IMR-90 (cell line): Measurements from ENCODE around the gene GLRA2. TPM values are rescaled to one million over a fixed set of nuclear protein-coding genes. Genes with fewer than 3 reads are reported as not detected.

Source experiments
- ATAC-seq: fragments of 200-7000 bp; cut with Tn5 transposase; 2 replicates; pipeline ENCODE4 v1.9.1; 2020; ENCODE audit warnings: low read depth, mild to moderate bottlenecking, moderate library complexity
- BruUV-seq: library from RNA; stranded (reverse); fragments of 400-500 nt; replicated peaks from 2 replicates; lab custom pipeline; 2021; lab: Mats Ljungman, UMichigan
- CTCF ChIA-PET: fragments of 300-600 bp; formaldehyde crosslinking; extraction: SDS; loops from one replicate; lab custom pipeline; 2021; ENCODE audit warnings: antibody characterized with exemption; lab: Yijun Ruan, JAX
- POLR2A ChIA-PET: fragments of 300-600 bp; sonication (Branson Sonifier 250); formaldehyde crosslinking; loops from one replicate; lab custom pipeline; 2022; ENCODE audit warnings: antibody characterized with exemption; ENCODE audit not compliant: unreplicated experiment; lab: Charles Lee
- DNase-seq: peaks from one replicate; pipeline ENCODE4 v3.0.0; 2013
- H2AFZ ChIP-seq: replicated peaks from 2 replicates; pipeline ENCODE3; 2013; ENCODE audit warnings: low read length, mild to moderate bottlenecking; ENCODE audit not compliant: poor library complexity
- H2AK5ac ChIP-seq: 2 replicates; pipeline ENCODE4 v1.6.1; 2013; ENCODE audit warnings: low read depth, low read length, inconsistent platforms
- H2AK9ac ChIP-seq: replicated peaks from 2 replicates; pipeline ENCODE3; 2013; ENCODE audit warnings: mild to moderate bottlenecking, low read depth, low read length, moderate library complexity; ENCODE audit not compliant: poor library complexity
- H2BK120ac ChIP-seq: 2 replicates; pipeline ENCODE4 v1.6.1; 2013; ENCODE audit warnings: low read depth, low read length, inconsistent platforms
- H2BK15ac ChIP-seq: 3 replicates; pipeline ENCODE4 v1.6.1; 2013; ENCODE audit warnings: low read depth, low read length, inconsistent platforms
- H2BK20ac ChIP-seq: 2 replicates; pipeline ENCODE4 v1.6.1; 2013; ENCODE audit warnings: low read depth, mild to moderate bottlenecking, inconsistent platforms, low read length, moderate library complexity
- H2BK5ac ChIP-seq: 2 replicates; pipeline ENCODE4 v1.6.1; 2013; ENCODE audit warnings: mild to moderate bottlenecking, low read depth, low read length, inconsistent platforms; ENCODE audit not compliant: poor library complexity, severe bottlenecking
- H3K14ac ChIP-seq: replicated peaks from 2 replicates; pipeline ENCODE4 v1.6.1; 2013; ENCODE audit warnings: low read depth, low read length, inconsistent platforms
- H3K18ac ChIP-seq: 2 replicates; pipeline ENCODE4 v1.6.1; 2013; ENCODE audit warnings: low read depth, low read length, control low read depth
- H3K23ac ChIP-seq: 2 replicates; pipeline ENCODE4 v1.6.1; 2013; ENCODE audit warnings: low read depth, low read length, inconsistent platforms
- H3K27ac ChIP-seq: 2 replicates; pipeline ENCODE4 v1.5.1; 2013; ENCODE audit warnings: mild to moderate bottlenecking, control low read depth, low read length; ENCODE audit not compliant: insufficient read depth
- H3K27me3 ChIP-seq: 2 replicates; pipeline ENCODE4 v1.6.1; 2013; ENCODE audit warnings: low read length; ENCODE audit not compliant: control insufficient read depth, insufficient read depth
- H3K36me3 ChIP-seq: 2 replicates; pipeline ENCODE4 v1.6.1; 2013; ENCODE audit warnings: low read length, mixed read lengths; ENCODE audit not compliant: control insufficient read depth, insufficient read depth
- H3K4ac ChIP-seq: 2 replicates; pipeline ENCODE4 v1.6.1; 2013; ENCODE audit warnings: low read depth, low read length, inconsistent platforms
- H3K4me1 ChIP-seq: 2 replicates; pipeline ENCODE4 v1.6.1; 2013; ENCODE audit warnings: low read length, mixed read lengths; ENCODE audit not compliant: control insufficient read depth, insufficient read depth
- H3K4me2 ChIP-seq: 2 replicates; pipeline ENCODE4 v1.6.1; 2013; ENCODE audit warnings: low read depth, mild to moderate bottlenecking, control low read depth, low read length, moderate library complexity
- H3K4me3 ChIP-seq: 2 replicates; pipeline ENCODE4 v1.5.1; 2013; ENCODE audit warnings: low read depth, mild to moderate bottlenecking, control low read depth, low read length, moderate library complexity; ENCODE audit not compliant: insufficient read depth
- H3K56ac ChIP-seq: 2 replicates; pipeline ENCODE4 v1.6.1; 2013; ENCODE audit warnings: low read length, inconsistent platforms; ENCODE audit not compliant: insufficient read depth; ENCODE audit errors: extremely low read depth
- H3K79me1 ChIP-seq, 2 experiments: 2 replicates each; pipeline ENCODE4 v1.6.1; 2013; ENCODE audit warnings: low read length in 2 of 2, inconsistent platforms in 1 of 2, low read depth in 1 of 2
- H3K9ac ChIP-seq: 2 replicates; pipeline ENCODE4 v1.6.1; 2013; ENCODE audit warnings: low read depth, low read length, control low read depth
- H3K9me1 ChIP-seq: 2 replicates; pipeline ENCODE4 v1.6.1; 2013; ENCODE audit warnings: low read length, inconsistent platforms; ENCODE audit not compliant: insufficient read depth
- H3K9me3 ChIP-seq: 2 replicates; pipeline ENCODE4 v1.6.1; 2013; ENCODE audit warnings: low read length; ENCODE audit not compliant: control insufficient read depth, insufficient read depth
- H4K20me1 ChIP-seq: 2 replicates; pipeline ENCODE4 v1.6.1; 2013; ENCODE audit warnings: low read length, inconsistent platforms; ENCODE audit not compliant: insufficient read depth
- H4K5ac ChIP-seq: 2 replicates; pipeline ENCODE4 v1.6.1; 2013; ENCODE audit warnings: mild to moderate bottlenecking, low read depth, low read length, control low read depth
- H4K8ac ChIP-seq, 2 experiments: 2 replicates each; pipeline ENCODE4 v1.6.1; 2013; ENCODE audit warnings: low read depth in 2 of 2, low read length in 2 of 2, control low read depth in 1 of 2, inconsistent platforms in 1 of 2
- H4K91ac ChIP-seq: 2 replicates; pipeline ENCODE4 v1.6.1; 2013; ENCODE audit warnings: low read depth, low read length, inconsistent platforms; ENCODE audit not compliant: insufficient read depth
- NFE2L2 ChIP-seq: fragments of 150-350 bp; IDR thresholded peaks from 2 replicates; pipeline ENCODE4 v1.6.1; 2016; ENCODE audit warnings: low read depth, mild to moderate bottlenecking, low read length
- RAD21 ChIP-seq: IDR thresholded peaks from 2 replicates; pipeline ENCODE4 v1.6.1; 2012; ENCODE audit warnings: low read length, improper control_type of control experiment
- RFX5 ChIP-seq: IDR thresholded peaks from 2 replicates; pipeline ENCODE4 v1.8.0; 2012; ENCODE audit warnings: low read depth, mild to moderate bottlenecking, low read length, moderate library complexity
- WGBS, 2 experiments: methylation state at CpG; one replicate each; pipeline versions ENCODE4 v1.1.5 to v1.1.7; 2013; ENCODE audit warnings: missing lambda C conversion rate in 2 of 2; ENCODE audit not compliant: insufficient read length in 1 of 2; ENCODE audit errors: extremely low coverage in 2 of 2; 5-methylcytosine and 5-hydroxymethylcytosine counted together
- dilution Hi-C: fragments of 300-500 bp; cut with HindIII; formaldehyde crosslinking; loops from one replicate; pipeline ENCODE4 v1.14.3; 2018; ENCODE audit warnings: low sequenced_read_pairs; ENCODE audit not compliant: unreplicated experiment
- in situ Hi-C: fragments of 300-500 bp; cut with MboI; formaldehyde crosslinking; loops from 3 replicates; pipeline ENCODE4 v1.14.3; 2019; ENCODE audit warnings: low sequenced_read_pairs, inconsistent platforms, mixed read lengths
- intact Hi-C: fragments of 100-400 bp; cut with micrococcal nuclease; formaldehyde crosslinking; loops from 2 replicates; pipeline ENCODE4 v1.10.0; 2022
- polyA plus RNA-seq, 3 experiments: library from polyadenylated mRNA; depleted of rRNA; stranded (reverse); fragments of >200 nt; gene quantifications; 2 replicates each; pipeline ENCODE4 v1.2.3, GENCODE V29; 2012; ENCODE audit warnings: low replicate concordance in 1 of 3
- total RNA-seq: library from RNA; depleted of rRNA; stranded (reverse); fragments of >200 nt; gene quantifications from 2 replicates; pipeline ENCODE4 v1.2.3, GENCODE V29; 2012

GLRA2 gene
- total and polyA plus RNA-seq, 2 of the 4 experiments (the other 2 are of a cell fraction), result not detected

- WGBS, 2 experiments, result 92% methylated on average over 2 of the region's 8 CpGs; no CpG with 5 or more reads in 1 of the 2 experiments
- Histone ChIP-seq H3K4me1 (no peaks in the 10 kb centered on the region), H3K27ac (no peak overlapping the region), H3K14ac (no peak overlapping the region), H4K91ac (no peak overlapping the region), H2AK5ac (no peak overlapping the region), H3K4me3 (no peak overlapping the region), H3K36me3 (no peaks in the 10 kb centered on the region), H4K5ac (no peak overlapping the region), H3K4ac (no peak overlapping the region), H3K56ac (no peak overlapping the region), H2BK5ac (no peak overlapping the region), H3K79me1 (no peaks in the 10 kb centered on the region), H3K9ac (no peak overlapping the region), H2BK120ac (no peak overlapping the region), H2BK15ac (no peak overlapping the region), H2AK9ac (no peak overlapping the region), H3K4me2 (no peak overlapping the region), H3K27me3 (no peaks in the 10 kb centered on the region), H3K18ac (no peak overlapping the region), H3K23ac (no peak overlapping the region), H3K9me1 (no peaks in the 10 kb centered on the region), H2BK20ac (no peak overlapping the region), H3K9me3 (no peaks in the 10 kb centered on the region), H2AFZ (no peak overlapping the region), H4K8ac (no peak overlapping the region), H4K20me1 (no peaks in the 10 kb centered on the region)
- intact Hi-C loops, result no loop called here
- no peak for ATAC-seq
- ChIA-PET POLR2A (no interaction called here), CTCF (no interaction called here)
- DNase-seq, result no peak
- BruUV-seq, result no TSS peak
- in situ Hi-C loops, result no loop called here
- TF ChIP-seq RFX5 (no peak), NFE2L2 (no peak), RAD21 (no peak)
- dilution Hi-C loops, result no loop called here
Measured at GRCh38 chrX:14581081-14581480, 51.7 kb downstream of the GLRA2 start.
